ENCODE results near the gene NOP9.

Gene NOP9

DNA sequence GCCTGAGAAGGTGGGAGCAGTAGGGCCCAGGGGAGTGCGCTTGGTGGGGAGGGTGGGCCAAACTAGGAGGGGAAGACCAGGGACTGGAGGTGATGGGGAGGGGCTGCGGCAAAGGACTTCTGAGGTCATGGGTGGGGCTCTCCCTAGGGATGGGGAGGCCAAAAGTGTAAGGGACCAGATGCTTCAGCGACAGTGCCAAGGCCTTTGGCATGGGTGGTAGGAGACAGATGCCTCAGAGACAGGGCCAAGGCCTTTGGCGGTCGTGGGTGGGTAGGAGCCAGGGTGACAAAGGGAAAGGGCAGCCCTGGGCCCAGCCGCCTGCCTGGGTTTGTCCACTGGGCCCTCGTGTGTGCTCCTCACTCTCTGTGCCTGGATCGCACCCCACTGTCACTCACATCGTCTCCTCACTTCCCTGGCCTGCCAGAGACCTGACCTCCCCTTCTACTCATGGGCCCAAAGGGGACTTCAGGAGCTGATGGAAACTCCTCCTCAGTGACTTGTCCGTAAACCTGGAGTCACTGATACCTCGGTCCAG, 15.1 kb upstream of the NOP9 start:
- no peak for DNase-seq

- DNase-seq = no peak
Observed at GRCh38 chr14:24285351-24285750, 14.3 kb upstream of the NOP9 start.

DNA sequence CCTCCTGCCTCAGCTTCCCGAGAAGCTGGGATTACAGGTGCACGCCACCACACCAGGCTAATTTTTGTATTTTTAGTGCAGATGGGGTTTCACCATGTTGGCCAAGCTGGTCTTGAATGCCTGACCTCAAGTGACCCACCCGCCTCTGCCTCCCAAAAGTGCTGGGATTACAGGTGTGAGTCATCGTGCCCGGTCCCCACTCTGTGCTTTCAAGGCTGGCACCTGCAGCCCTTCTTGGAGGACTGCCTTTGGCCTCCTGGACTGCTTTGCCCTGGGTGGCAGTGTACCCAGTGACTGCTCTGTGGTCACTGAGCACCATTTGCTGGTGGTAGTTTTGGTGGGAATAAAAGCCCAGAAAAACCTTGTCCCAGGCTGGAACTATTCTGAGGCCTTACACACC, 12.7 kb upstream of the NOP9 start:
- no peak for DNase-seq

GRCh38 chr14:24289649-24290280, 9.9 kb upstream of the NOP9 start:
- no peak for DNase-seq

DNA sequence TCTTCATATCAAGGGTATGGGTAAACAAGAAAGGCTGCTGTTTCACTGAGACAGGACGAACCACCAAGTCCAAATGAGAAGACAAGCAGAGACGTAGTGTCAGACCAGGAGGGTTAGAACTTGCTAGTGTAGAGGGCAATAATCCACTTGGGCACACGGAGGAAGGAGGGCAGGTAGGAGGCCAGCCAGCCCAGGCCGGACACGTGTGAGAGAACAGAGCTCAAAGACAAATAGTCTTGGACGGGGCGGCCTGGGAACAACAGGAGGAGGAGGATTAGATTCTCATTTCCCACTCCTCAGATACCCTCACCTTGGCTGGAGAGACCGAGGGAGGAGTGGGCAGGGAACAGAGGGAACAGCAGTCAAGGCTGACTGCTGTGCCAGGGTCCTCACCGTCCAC, 8.9 kb upstream of the NOP9 start:
- no peak for DNase-seq

GRCh38 chr14:24291446-24292117, 8.1 kb upstream of the NOP9 start:
- DNase-seq = no peak

- no peak for DNase-seq
Observed at GRCh38 chr14:24292118-24292807, 7.4 kb upstream of the NOP9 start.

GRCh38 chr14:24293525-24293924, 6.1 kb upstream of the NOP9 start:
- no peak for DNase-seq

DNA sequence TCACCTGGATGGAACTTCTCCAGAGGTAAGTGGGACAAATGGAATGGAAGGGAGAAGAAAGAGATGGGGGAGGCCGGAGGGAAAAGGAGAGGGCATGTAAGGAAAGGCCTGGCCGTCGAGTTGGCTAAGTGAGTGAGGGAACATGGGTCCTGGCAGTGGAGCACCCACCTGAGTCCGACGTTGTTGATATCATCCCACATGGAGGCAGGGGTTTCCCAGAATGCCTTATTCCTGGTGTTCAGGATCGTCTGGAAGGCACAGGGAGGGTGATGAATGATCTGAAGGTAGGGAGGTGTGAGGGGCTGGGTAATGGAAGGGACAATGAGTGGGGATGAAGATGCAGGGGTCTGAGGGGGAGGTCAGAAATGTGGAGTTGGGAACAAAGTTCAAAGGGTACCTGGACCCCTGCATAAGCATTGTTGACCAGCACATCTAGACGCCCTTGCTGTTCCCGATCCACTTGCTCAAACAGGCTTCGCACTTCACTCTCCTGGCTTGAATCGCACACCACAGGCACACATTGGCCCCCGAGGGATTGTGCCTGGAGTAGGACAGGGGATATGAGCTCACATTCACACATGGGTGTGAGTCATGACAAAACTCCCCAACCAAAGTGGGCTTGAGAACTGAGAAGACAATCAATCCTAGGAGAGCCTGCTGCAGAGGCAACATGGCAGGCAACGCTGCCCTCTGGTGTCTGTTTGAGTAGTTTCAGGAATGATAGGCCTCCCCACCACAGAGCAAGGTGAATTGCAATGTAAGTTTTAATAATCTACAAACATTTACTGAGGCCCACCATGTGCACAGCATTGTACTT, 3.1 kb upstream of the NOP9 start:
- DNase-seq = peak; percentile 63

- no peak for DNase-seq
Observed at GRCh38 chr14:24297190-24297964, 2.3 kb upstream of the NOP9 start.

- no peak for DNase-seq
Observed at GRCh38 chr14:24298892-24299254, 777 bp upstream of the NOP9 start.

GRCh38 chr14:24300326-24300980, 803 bp downstream of the NOP9 start:
- DNase-seq = no peak

GRCh38 chr14:24304019-24304387, 4.4 kb downstream of the NOP9 start:
- no peak for DNase-seq

- no peak for DNase-seq
Observed at GRCh38 chr14:24307156-24307574, 7.5 kb downstream of the NOP9 start.

DNA sequence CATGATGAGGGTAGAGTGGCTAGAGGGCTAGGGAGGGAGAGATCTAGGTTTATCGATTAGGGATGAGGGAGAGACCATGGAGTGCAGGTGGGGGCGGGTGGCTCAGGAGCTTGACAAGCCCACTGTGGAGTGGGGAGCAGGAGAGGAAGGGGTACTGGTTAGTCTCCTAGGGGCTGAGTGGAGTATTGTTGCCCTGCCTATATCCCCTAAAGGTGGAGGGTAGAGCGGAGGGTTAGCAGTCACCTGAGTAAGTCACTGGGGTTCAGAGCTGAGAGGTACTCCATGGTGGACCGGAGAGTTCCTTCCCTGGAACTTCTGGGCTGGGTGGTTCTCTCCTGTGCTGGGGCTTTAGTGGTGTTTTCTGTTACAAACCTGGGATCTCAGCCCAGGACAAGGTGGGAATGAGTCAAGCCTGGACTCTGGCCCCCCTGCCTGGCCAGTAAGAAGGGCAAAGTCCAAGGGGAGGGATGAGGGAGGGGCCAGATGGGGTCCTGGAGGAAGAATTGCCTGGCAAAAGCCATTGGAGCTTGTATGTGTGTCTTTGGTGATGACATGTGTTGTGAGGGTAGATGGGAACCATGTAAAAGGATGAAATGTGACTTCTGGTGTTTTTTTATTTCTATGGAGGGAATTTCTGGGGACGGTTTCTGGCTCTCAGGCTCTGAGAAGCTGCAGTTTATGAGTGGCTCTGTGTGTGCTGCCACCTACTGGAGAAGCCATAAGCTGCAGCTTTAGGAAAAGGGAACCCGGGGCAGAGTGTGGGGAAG, 8.1 kb downstream of the NOP9 start, which contains the start of gene CIDEB:
Gene CIDEB, minus strand, starts transcription at position 403 of the 767 bp plus-strand sequence. Its CDS starts 119 bp downstream, at position 284.
- DNase-seq = peak; percentile 37

DNA sequence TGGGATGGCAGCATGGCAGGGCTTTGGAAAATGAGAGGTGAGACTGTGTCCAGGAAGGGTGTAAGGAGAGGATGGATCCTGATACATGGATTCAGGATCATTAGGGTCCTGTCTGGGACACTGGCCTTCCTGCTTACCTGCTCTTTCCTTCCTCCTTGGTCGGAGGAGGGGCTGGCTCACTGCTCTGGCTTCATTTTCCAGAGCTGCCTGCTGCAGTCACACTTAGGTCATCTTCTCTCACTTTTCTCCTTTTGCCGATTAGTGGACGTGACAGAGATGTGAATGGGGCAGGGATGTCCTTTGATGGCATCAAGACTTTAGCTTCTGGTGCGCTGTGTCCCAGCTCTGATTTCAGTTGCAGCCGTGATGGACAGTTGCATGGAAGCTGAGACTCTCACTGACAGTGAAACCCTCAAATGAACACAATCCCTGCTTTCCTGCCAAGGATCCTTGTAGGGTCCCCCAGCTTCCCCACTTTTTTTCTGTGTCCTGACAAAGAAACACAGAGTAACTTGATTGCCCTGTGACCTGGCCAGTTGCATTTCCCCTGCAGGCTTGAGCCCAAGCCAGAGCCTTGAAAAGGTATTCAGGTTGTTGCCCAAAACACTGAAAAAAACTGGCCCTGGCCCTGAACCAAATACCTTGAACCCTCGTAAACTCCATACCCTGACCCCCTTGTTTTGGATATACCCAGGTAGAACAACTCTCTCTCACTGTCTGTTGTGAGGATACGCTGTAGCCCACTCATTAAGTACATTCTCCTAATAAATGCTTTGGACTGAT, 8.9 kb downstream of the NOP9 start:
- no peak for DNase-seq

DNA sequence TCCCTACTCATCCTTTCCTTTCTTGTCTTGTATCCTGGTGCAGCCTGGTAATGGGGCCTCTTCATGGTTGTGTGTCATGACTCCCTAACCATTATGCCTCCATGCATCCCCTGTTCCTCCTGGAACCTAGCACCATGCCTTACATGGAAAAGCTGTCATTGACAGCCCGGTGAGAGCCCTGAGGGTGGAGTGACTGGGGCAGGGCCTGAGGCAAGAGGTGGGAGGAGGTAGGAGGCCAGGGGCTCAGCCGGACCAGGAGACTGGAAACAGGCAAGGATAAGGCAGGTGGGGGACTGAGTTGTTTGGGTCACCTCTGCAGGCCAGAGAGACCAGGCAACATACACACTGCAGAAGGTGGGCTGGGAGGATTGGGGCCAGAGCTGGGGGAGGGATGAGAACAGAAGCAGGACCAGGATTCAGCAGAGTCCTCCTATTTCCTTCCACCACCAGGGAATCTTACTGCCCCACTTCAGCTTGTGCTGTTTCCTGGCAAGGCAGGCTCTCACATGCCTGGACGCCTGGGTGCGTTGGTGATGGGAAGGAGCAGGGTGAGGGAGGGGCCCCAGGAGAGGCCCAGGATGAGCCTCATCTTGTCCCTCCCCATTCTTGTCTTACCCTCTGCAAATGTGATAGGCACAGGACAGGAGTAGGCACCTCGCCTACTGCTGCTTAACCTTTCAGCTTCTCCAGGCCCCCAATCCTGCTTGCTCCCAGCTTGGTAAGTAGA, 10.1 kb downstream of the NOP9 start, which contains the start of gene LTB4R2:
Gene LTB4R2, plus strand, starts transcription at position 603 of the 727 bp plus-strand sequence. CDS start 525 bp downstream, outside the sequence.
- no peak for DNase-seq

DNA sequence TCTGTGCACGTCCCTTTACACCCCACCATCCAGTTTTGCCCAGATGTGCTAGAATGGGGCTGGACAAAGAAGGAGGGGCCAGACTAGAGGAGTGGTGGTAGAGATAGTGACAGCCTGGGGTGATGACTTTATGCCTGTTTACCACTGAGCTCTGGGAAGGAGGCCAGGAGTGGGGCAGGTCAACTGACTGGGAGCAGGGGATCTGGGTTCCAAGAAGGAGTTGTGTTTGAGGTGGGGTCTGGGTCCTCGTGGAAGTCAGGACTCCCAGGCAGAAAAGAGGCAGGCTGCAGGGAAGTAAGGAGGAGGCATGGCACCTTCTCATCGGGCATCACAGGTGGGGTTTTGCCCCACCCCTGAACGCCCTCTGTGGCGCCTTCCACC, 10.6 kb downstream of the NOP9 start:
- no peak for DNase-seq

Measured in amniotic stem cell (primary cell).